22Rv1 (cell line): ENCODE measurements around the gene KMT5C.

ENCODE experiments used
- H3K27ac ChIP-seq: fragments of 450-650 bp; 2 replicates; pipeline ENCODE4 v1.5.1; 2017
- ZFX ChIP-seq: fragments of 450-650 bp; IDR thresholded peaks from 2 replicates; pipeline ENCODE4 v1.6.1; 2017; ENCODE audit warnings: antibody characterized with exemption, borderline replicate concordance
- TF ChIP-seq, protein P1 (sequence below): fragments of 450-650 bp; IDR thresholded peaks from 2 replicates; pipeline ENCODE4 v1.5.1; 2017; ENCODE audit warnings: mild to moderate bottlenecking

The KMT5C gene

GRCh38 chr19:55362990-55363716 lies 23.5 kb downstream of the KMT5C start, which contains the start of gene GARIN5B:
GARIN5B (minus strand) TSS chr19:55363260; CDS start chr19:55363066, 194 bp downstream.
- no peak within 1 kb of the TSS for H3K27ac ChIP-seq
- no peak for TF ChIP-seq ZFX
- TF ChIP-seq, protein P1, sequence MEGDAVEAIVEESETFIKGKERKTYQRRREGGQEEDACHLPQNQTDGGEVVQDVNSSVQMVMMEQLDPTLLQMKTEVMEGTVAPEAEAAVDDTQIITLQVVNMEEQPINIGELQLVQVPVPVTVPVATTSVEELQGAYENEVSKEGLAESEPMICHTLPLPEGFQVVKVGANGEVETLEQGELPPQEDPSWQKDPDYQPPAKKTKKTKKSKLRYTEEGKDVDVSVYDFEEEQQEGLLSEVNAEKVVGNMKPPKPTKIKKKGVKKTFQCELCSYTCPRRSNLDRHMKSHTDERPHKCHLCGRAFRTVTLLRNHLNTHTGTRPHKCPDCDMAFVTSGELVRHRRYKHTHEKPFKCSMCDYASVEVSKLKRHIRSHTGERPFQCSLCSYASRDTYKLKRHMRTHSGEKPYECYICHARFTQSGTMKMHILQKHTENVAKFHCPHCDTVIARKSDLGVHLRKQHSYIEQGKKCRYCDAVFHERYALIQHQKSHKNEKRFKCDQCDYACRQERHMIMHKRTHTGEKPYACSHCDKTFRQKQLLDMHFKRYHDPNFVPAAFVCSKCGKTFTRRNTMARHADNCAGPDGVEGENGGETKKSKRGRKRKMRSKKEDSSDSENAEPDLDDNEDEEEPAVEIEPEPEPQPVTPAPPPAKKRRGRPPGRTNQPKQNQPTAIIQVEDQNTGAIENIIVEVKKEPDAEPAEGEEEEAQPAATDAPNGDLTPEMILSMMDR: no peak

DNA sequence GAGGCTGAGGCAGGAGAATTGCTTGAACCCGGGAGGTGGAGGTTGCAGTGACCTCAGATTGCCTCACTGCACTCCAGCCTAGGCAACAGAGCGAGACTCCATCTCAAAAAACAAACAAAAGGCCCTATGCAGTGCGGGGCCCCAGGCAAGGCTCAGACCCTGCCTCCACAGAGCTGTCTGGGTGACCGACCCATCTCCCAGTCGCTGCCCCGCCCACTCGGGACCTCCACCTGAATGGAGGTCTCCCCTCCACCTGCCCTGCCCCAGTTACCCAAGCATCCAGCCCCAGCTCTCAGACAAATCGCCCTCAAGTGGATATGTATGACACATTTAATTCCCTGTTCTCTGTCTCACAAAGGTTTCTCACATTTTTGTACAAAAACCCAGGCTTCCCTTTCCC lies 25.6 kb downstream of the KMT5C start:
- TF ChIP-seq, protein P1: no peak
- TF ChIP-seq ZFX: no peak
- no peak overlapping the region for H3K27ac ChIP-seq

DNA sequence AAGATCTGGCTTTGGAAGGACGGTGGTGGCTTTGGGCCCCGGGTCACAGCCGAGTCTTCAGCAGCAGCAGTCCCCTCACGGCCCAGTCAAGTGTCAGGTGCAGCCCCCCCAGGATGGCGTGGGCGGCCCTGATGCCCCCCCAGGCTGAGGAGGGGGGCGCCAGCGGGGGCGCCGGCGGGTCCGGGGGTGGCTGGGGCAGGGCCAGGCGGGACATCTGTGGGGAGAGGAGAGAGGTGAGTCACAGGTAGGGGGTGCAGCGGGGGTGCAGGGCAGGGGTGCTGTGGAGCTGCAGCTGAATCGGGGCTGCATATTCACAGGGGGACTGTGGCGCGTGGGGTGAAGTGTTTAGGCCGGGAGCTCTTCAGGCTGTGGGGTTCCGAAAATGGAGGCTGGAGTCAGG lies 26.3 kb downstream of the KMT5C start:
- no peak for TF ChIP-seq ZFX
- TF ChIP-seq, protein P1: no peak
- H3K27ac ChIP-seq: no peak overlapping the region

DNA sequence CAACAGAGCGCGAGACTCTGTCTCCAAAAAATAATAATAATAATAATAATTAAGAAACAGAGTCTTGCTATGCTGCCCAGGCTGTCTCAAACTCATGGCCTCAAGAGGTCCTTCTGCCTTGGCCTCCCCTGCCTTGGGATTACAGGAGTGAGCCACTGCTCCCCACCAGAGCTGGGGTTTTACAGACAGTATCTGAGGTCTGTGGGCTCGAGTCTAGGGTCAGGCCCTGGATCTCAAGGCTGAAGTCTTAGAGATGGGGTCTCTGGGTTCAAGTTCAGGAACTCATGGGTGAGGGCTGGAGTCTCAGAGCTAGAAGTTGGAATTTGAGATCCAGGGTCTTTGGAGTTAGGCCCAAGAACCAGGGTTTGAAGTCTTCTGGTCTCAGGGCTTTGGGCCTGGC lies 27.1 kb downstream of the KMT5C start:
- H3K27ac ChIP-seq: no peak overlapping the region

GRCh38 chr19:55368106-55368505 lies 28.4 kb downstream of the KMT5C start:
- no peak for TF ChIP-seq ZFX
- TF ChIP-seq, protein P1: no peak
- no peak overlapping the region for H3K27ac ChIP-seq

More for the DNA sequence above, 27.1 kb downstream of the KMT5C start:
- no peak for TF ChIP-seq ZFX
- TF ChIP-seq, protein P1: no peak

- H3K27ac ChIP-seq: 0 out of 2 replicates have a peak overlapping the region, but pooled peaks have one; percentile 4
- no peak for TF ChIP-seq ZFX
- TF ChIP-seq, protein P1: no peak
Measured at GRCh38 chr19:55368701-55369563, 29.3 kb downstream of the KMT5C start.
